HG03139 (cell line): ENCODE results near the gene ELK4.

Source experiments
- ATAC-seq: cut with Tn5 transposase; IDR thresholded peaks from one replicate; pipeline ENCODE4 v1.9.1; 2021; ENCODE audit not compliant: unreplicated experiment

Gene ELK4

GRCh38 chr1:205598841-205599668 is 32.8 kb downstream of the ELK4 start:
- ATAC-seq = no peak

- ATAC-seq = no peak
Observed at GRCh38 chr1:205597691-205598314, 34.0 kb downstream of the ELK4 start.

- no peak for ATAC-seq
Observed at GRCh38 chr1:205596876-205597275, 34.9 kb downstream of the ELK4 start.

DNA sequence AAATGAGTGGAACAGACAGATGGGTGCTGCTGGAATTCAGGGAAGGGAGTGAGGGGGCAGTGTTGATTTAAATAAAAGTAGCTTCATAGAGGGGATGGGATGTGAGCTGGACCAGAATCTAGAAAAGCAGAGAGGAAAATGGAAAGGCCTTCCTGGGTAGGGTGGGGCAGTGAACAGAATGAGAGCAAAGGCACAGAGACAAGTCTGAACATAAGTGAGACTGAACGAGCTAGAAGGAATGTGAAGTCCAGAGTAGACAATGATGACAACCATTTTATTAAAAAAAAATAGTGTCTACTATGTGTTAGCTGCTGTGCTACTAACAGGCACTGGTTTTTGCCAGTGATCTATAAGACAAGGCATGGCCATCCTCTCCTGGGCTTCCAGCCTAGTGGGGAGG is 36.0 kb downstream of the ELK4 start:
- ATAC-seq = no peak

GRCh38 chr1:205595435-205595834 is 36.4 kb downstream of the ELK4 start:
- ATAC-seq = no peak

- no peak for ATAC-seq
Observed at GRCh38 chr1:205594846-205595245, 37.0 kb downstream of the ELK4 start.

- ATAC-seq = no peak
Observed at GRCh38 chr1:205593967-205594366, 37.8 kb downstream of the ELK4 start.

DNA sequence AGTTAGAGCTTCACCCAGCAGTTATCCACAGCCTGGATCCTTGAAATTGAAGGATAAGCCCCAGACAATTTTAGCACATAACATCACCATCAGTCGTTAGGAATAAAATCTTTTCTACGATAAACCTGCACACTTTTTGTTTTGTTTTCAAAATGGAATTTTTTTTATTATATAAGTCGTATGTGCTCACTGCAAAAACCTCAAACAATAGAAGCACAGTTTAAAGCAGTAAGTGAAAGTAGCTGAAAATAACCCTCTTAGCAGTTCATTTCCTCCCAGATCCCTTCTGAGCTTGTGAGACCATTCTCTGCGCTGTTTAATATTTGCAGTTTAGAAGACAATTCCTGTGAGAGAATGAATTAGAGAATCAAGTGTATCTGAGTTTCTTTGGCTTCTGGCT is 38.3 kb downstream of the ELK4 start:
- no peak for ATAC-seq

GRCh38 chr1:205592443-205593003 is 39.3 kb downstream of the ELK4 start:
- no peak for ATAC-seq

DNA sequence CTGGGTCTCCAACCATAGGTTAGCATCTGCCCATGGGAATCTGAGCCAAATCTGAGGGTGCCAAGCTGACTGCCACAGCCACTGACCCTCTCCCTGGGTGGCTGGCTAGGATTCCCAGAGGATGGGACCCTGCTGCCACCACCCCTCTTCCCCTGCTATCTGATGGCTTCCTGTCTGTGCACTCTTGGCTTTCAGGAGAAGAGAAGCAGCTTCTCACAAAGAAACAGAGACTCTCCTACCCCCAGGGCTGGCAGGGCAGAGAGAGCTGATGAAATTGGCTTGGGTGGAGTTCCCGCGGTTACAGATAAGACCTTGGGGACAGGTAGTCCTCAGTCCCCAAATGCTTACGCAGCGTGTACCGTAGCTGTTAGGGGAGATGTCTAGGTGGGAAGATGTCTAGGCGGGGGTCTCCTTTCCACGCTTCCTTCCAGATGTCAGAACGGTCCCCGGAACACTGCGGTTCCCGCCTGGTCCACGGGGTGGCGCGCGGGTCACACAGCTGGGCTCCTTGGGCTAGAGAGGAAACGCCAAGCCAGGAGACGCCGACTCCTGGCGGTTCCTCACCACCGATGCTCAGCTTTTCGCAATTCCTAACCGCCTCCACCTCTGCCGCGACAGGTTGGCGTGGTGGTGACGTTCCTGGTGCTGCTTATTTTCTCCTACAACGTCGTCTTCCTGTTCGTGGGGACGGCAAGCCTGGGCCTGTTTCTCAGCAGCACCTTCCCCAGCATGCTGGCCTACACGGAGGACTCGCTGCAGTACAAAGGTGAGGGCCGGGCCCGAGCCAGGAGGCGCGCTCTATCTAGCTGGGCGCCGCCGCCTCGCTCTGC is 40.1 kb downstream of the ELK4 start:
- ATAC-seq = peak; percentile 69

DNA sequence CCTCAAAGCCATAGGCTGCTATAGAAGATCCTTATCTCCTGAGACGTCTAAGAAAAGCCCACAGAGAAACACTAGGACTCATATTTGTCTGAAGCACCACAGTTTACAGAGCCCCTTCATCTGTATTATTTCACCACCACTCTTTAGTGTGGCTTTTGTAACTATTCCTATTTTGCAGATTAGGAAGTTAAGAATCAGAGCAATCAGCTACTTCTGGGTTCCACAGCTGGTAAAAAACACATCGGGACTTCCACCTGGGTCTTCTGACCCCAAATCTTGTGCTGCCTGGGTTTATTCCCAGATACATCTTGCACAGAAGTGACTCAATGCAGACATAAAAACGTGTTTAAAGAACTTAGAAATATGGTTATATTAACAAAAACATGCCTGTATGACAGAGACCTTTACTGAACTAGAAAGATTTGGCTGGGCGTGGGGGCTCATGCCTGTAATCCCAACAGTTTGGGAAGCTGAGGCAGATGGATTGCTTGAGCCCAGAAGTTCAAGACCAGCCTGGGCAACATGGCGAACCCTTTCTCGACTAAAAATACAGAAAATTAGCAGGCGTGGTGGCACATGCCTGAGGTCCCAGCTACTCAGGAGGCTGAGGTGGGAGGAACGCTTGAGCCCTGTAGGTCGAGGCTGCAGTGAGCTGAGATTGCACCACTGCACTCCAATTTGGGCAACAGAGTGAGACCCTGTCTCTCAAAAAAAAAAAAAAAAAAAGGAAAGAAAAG is 40.9 kb downstream of the ELK4 start:
- no peak for ATAC-seq

GRCh38 chr1:205590457-205590768 is 41.4 kb downstream of the ELK4 start:
- ATAC-seq = no peak

DNA sequence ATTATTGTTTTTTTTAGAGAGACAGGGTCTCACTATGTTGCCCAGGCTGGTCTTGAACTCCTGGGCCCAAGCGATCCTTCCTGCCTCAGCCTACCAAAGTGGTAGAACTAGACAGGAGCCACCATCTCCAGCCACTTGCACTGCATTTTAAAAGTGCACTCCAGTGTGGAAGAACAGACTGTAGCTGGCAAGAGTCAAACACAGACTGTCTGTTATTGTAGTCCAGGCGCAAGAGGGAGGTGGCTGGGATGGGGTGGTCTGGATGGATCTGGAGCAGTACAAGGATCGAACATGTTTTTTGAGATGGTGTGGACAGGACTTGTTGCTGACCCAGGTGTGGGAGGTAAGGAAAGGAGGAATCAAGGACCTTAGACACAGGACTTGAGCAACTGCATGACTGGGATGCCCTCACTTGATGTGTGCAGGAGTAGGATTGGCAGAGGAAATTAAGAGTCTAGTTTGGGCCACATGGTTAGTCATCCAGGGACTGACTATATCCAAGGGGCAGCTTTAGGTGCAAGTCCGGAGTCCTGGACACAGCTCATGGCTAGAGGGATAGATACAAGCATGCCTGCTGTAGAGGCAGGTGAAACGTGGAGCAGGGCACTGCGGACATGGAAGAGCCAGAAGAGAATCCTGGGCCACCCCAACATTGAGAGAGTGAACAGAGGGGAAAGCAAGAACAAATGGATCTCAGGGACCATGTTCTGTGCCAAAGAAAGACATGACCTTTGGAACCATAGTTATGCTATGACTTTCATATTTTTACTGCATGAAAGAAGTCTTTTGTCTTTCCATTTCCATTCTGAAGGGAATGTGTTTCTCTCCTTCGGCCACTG is 42.0 kb downstream of the ELK4 start:
- ATAC-seq = no peak

GRCh38 chr1:205589046-205589445 is 42.8 kb downstream of the ELK4 start:
- no peak for ATAC-seq

DNA sequence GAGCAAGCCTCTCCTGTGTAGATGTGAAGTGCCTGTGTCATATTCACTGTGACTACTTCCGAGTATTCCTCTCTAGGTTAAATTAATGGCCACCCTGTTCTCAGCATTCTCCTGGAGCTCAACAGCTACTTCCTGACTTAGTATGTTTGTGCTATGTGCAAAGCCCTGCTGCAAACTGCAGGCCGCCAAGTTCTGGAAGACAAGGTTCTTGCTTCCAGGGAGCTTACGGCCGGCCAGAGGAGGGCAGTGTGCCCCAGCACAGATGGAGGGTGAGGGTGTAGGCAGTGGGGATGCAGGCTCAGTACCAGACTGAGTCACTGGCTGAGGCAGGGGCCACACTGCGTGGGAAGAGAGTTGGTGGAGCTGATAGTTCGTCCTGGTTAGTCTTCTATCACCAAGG is 43.2 kb downstream of the ELK4 start:
- ATAC-seq = no peak

DNA sequence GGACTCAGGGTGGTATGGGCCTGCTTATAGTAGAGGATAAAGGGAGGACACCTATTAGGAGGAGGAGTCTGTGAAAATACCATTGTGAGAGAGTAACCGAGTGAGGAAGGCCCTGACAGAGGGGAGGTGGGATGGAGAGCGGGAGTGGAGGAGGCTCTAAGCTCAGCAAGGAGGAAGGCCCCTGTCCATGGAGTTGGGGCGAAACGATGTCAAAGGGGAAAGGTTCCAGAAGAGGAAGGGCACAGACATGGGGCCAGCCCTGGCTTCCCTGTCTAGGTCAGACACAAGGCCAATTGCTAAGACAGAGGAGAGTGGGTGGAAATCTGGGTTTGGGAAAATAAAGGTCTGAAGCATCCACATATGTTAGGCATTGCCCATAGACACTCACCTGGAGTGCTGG is 44.2 kb downstream of the ELK4 start:
- ATAC-seq = no peak

DNA sequence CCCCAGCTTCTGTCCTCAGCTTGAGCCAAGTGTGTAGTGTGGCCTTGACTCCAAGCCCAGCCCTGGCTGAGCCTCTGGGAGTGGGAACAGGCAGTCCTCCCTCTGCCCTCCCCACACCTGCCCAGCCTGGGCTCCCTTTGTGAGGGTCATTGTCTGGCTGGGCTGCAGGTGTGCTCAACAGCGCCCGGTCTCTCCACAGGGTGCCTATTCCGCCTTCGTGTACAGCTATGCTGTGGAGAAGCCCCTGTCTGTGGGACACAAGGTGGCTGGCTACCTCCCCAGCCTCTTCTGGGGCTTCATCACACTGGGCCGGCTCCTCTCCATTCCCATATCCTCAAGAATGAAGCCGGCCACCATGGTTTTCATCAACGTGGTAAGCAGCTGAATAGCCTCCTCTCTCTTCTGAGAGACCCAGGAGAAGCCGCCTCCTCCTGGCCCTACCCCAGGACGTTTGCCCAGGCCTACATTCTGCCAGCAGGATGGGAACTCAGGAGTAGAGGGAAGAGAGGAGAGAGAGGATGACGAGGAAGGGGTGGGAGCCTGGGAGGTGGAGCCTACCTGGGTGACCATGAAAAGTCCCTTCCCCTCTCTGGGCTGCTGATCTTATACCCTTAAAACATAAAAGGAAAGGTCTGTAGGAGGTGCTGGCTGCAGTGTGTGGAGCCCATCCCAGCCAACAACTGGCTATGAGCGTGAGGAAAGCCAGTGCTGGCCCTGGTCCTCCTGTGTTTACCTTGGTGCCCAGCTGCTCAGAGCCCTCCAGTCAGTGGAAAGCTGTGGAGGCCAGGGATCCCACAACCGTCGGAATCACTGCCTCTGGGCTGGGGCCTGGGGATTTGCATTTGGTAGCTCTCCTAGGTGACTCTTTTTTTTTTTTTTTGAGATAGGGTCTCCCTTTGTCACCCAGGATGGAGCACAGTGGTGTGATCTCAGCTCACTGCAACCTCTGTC is 45.7 kb downstream of the ELK4 start:
- ATAC-seq = no peak

- ATAC-seq = no peak
Observed at GRCh38 chr1:205585169-205585834, 46.5 kb downstream of the ELK4 start.
